Kasumi-1 (cell line): ENCODE measurements around the gene PSMB3.

Source experiments
- DNase-seq, 2 experiments: peaks; one replicate each; lab custom pipeline; 2025; lab: John Stamatoyannopoulos, UW

The PSMB3 gene

GRCh38 chr17:38752308-38753070 is at the start of gene PSMB3:
PSMB3 (plus strand) TSS chr17:38752741; CDS start chr17:38752827, 86 bp downstream.
- DNase-seq: peak; percentile 100

- peak in 1 of 2 experiments; percentile 35 for DNase-seq
These were observed 49.4 kb upstream of the PSMB3 start for GRCh38 chr17:38702916-38703741.

- peak; percentile 69 to 76 for DNase-seq
These were observed 48.6 kb upstream of the PSMB3 start for GRCh38 chr17:38703742-38704605.

- peak; percentile 55 for DNase-seq
These were observed 47.7 kb upstream of the PSMB3 start, which contains the start of gene MLLT6 for GRCh38 chr17:38704606-38705522. MLLT6 (plus strand) TSS chr17:38705273; CDS start chr17:38705633, 360 bp downstream.

GRCh38 chr17:38705523-38705802 is 47.1 kb upstream of the PSMB3 start:
- no peak for DNase-seq

- no peak for DNase-seq
These were observed 46.6 kb upstream of the PSMB3 start for GRCh38 chr17:38705803-38706504.

GRCh38 chr17:38706505-38707216 is 45.9 kb upstream of the PSMB3 start:
- no peak for DNase-seq

- DNase-seq: no peak
These were observed 44.7 kb upstream of the PSMB3 start for GRCh38 chr17:38707678-38708351.

- no peak for DNase-seq
These were observed 43.3 kb upstream of the PSMB3 start for GRCh38 chr17:38709104-38709820.

- no peak for DNase-seq
These were observed 42.5 kb upstream of the PSMB3 start for GRCh38 chr17:38709864-38710603.

- DNase-seq: no peak
These were observed 42.0 kb upstream of the PSMB3 start for GRCh38 chr17:38710604-38710962.

- DNase-seq: no peak
These were observed 41.6 kb upstream of the PSMB3 start for GRCh38 chr17:38710985-38711384.

- DNase-seq: peak in 1 of 2 experiments; percentile 30
These were observed 40.6 kb upstream of the PSMB3 start for GRCh38 chr17:38711792-38712571.

- no peak for DNase-seq
These were observed 39.9 kb upstream of the PSMB3 start for GRCh38 chr17:38712593-38712992.

GRCh38 chr17:38713456-38714075 is 39.0 kb upstream of the PSMB3 start:
- DNase-seq: no peak

GRCh38 chr17:38715216-38715943 is 37.2 kb upstream of the PSMB3 start:
- no peak for DNase-seq
